OCI-LY1 (cell line): Measurements from ENCODE around the gene L3MBTL4.

Experiments
- H2AFZ ChIP-seq: fragments of 200-600 bp; sonication (generic), shearing (Covaris generic); 2 replicates; pipeline ENCODE4 v1.6.0; 2014; ENCODE audit warnings: antibody characterized with exemption, mild to moderate bottlenecking, low read length
- H3F3A ChIP-seq: fragments of 200-600 bp; sonication (generic), shearing (Covaris generic); 2 replicates; pipeline ENCODE4 v1.6.0; 2014; ENCODE audit warnings: mild to moderate bottlenecking, antibody characterized with exemption, low read length, moderate library complexity; ENCODE audit not compliant: insufficient read depth
- H3K27ac ChIP-seq: fragments of 200-600 bp; sonication (generic); 2 replicates; pipeline ENCODE4 v1.5.1; 2014; ENCODE audit warnings: low read length, mixed run types, mild to moderate bottlenecking, low read depth; ENCODE audit not compliant: poor library complexity, severe bottlenecking
- H3K27me3 ChIP-seq: fragments of 200-600 bp; sonication (generic); 2 replicates; pipeline ENCODE4 v1.6.0; 2014; ENCODE audit warnings: antibody characterized with exemption, mild to moderate bottlenecking, low read length, moderate library complexity; ENCODE audit not compliant: insufficient read depth
- H3K36me3 ChIP-seq: fragments of 200-600 bp; sonication (generic); 2 replicates; pipeline ENCODE4 v1.6.1; 2014; ENCODE audit warnings: mild to moderate bottlenecking, antibody characterized with exemption, low read length, moderate library complexity, mixed read lengths; ENCODE audit not compliant: insufficient read depth
- H3K4me1 ChIP-seq: fragments of 200-600 bp; sonication (generic); 2 replicates; pipeline ENCODE4 v1.5.1; 2014; ENCODE audit warnings: mild to moderate bottlenecking, low read length, moderate library complexity; ENCODE audit not compliant: insufficient read depth, severe bottlenecking
- H3K4me2 ChIP-seq: fragments of 200-600 bp; sonication (generic), shearing (Covaris generic); 2 replicates; pipeline ENCODE4 v1.6.1; 2014; ENCODE audit warnings: low read length
- H3K4me3 ChIP-seq: fragments of 200-600 bp; sonication (generic); 2 replicates; pipeline ENCODE4 v1.5.1; 2014; ENCODE audit warnings: low read length, low read depth, mild to moderate bottlenecking, mixed read lengths; ENCODE audit not compliant: poor library complexity, severe bottlenecking
- H3K79me2 ChIP-seq: fragments of 200-600 bp; shearing (Covaris generic); 2 replicates; pipeline ENCODE4 v1.6.1; 2016; ENCODE audit warnings: mixed run types, low read length, mixed read lengths; ENCODE audit not compliant: insufficient read depth
- H3K9ac ChIP-seq: fragments of 200-600 bp; sonication (generic), shearing (Covaris generic); 2 replicates; pipeline ENCODE4 v1.6.1; 2014; ENCODE audit warnings: mild to moderate bottlenecking, low read length, mixed read lengths
- H3K9me2 ChIP-seq: fragments of 200-600 bp; sonication (generic), shearing (Covaris generic); 2 replicates; pipeline ENCODE4 v1.6.1; 2014; ENCODE audit warnings: low read depth, mild to moderate bottlenecking, low read length, mixed read lengths
- H3K9me3 ChIP-seq: fragments of 200-600 bp; shearing (Covaris generic); 2 replicates; pipeline ENCODE4 v1.6.1; 2014; ENCODE audit warnings: low read length, mixed read lengths
- H4K20me1 ChIP-seq: fragments of 200-600 bp; sonication (generic), shearing (Covaris generic); 2 replicates; pipeline ENCODE4 v1.6.0; 2016; ENCODE audit warnings: mild to moderate bottlenecking, low read length; ENCODE audit not compliant: insufficient read depth
- CTCF ChIP-seq: fragments of 200-600 bp; sonication (generic), shearing (Covaris generic); IDR thresholded peaks from 2 replicates; pipeline ENCODE4 v1.5.1; 2017; ENCODE audit warnings: mild to moderate bottlenecking, antibody characterized with exemption, low read length, moderate library complexity, mixed read lengths
- EZH2 ChIP-seq: fragments of 200-600 bp; sonication (generic), shearing (Covaris generic); IDR thresholded peaks from 2 replicates; pipeline ENCODE4 v1.8.0; 2017; ENCODE audit warnings: borderline replicate concordance, mixed run types, mild to moderate bottlenecking, antibody characterized with exemption, low read length, moderate library complexity, mixed read lengths

The L3MBTL4 gene

GRCh38 chr18:6249170-6249569, 165.5 kb downstream of the L3MBTL4 start:
- H3K4me1 ChIP-seq, result peaks cover 11% of the 10 kb centered on the region
- H3K27me3 ChIP-seq, result no peaks in the 10 kb centered on the region
- H3K9me2 ChIP-seq, result no peaks in the 10 kb centered on the region
- no peaks in the 10 kb centered on the region for H4K20me1 ChIP-seq
- no peaks in the 10 kb centered on the region for H3F3A ChIP-seq
- TF ChIP-seq EZH2 (no peak), CTCF (no peak)
- H2AFZ ChIP-seq, result no peak overlapping the region
- H3K4me3 ChIP-seq, result no peak overlapping the region
- no peak overlapping the region for H3K27ac ChIP-seq
- H3K9ac ChIP-seq, result no peak overlapping the region
- H3K9me3 ChIP-seq, result no peaks in the 10 kb centered on the region
- H3K4me2 ChIP-seq, result no peak overlapping the region
- no peaks in the 10 kb centered on the region for H3K79me2 ChIP-seq
- H3K36me3 ChIP-seq, result no peaks in the 10 kb centered on the region

DNA sequence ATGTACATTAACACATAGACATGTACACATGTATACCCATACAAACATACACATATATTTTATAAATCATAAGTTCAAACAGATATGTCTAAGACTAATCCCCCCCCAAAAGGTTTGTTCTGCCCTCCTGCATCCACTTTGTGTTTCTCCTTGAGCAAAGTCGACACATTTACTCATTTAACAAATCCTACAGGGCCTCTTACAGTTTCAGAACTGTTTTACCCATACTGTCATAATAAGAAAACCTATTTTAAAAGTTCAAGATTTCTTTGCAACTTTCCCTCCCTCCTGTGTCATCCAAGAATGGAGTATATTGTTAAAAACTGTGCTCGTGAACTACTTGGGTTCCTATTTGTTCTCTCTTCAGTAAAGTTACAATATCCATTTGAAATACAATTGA, 166.7 kb downstream of the L3MBTL4 start:
- Histone ChIP-seq H3K9me3 (no peaks in the 10 kb centered on the region), H3K79me2 (no peaks in the 10 kb centered on the region), H3F3A (no peaks in the 10 kb centered on the region), H3K4me2 (no peak overlapping the region), H3K9me2 (no peaks in the 10 kb centered on the region), H3K27me3 (no peaks in the 10 kb centered on the region), H3K4me3 (no peak overlapping the region), H3K27ac (no peak overlapping the region), H3K36me3 (no peaks in the 10 kb centered on the region), H3K4me1 (peaks cover 7% of the 10 kb centered on the region), H3K9ac (no peak overlapping the region), H2AFZ (no peak overlapping the region), H4K20me1 (no peaks in the 10 kb centered on the region)
- TF ChIP-seq EZH2, result no peak
- TF ChIP-seq CTCF, result no peak

DNA sequence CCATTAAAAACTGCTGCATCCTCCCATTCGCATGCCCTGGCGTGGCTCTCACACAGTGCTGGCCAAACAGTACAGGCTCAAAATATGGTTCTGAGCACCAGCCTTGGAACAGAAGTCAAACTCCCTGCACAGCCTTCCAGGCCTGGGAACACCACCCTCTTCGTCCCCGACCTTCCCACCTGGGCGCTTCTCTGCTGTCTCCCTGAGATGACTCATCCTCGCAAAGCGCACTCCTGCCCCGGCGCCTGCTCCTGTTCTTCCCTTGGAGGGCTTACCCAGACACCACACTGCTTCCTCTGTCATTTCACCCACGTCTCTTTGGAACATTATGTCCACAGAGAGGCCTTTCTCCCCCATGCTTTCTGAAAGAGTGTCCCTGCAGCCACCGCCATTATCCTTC, 172.7 kb downstream of the L3MBTL4 start:
- Histone ChIP-seq H3K9me2 (no peaks in the 10 kb centered on the region), H2AFZ (no peak overlapping the region), H3K4me3 (no peak overlapping the region), H3F3A (no peaks in the 10 kb centered on the region), H3K27ac (no peak overlapping the region), H4K20me1 (no peaks in the 10 kb centered on the region), H3K9me3 (no peaks in the 10 kb centered on the region), H3K79me2 (no peaks in the 10 kb centered on the region), H3K4me1 (no peaks in the 10 kb centered on the region), H3K36me3 (no peaks in the 10 kb centered on the region), H3K9ac (no peak overlapping the region), H3K27me3 (no peaks in the 10 kb centered on the region), H3K4me2 (no peak overlapping the region)
- no peak for TF ChIP-seq EZH2
- no peak for TF ChIP-seq CTCF
